Kidney (tissue), 14 donors: ENCODE measurements around the gene MT1A. TPM values are rescaled to one million over a fixed set of nuclear protein-coding genes. Genes with fewer than 3 reads are reported as not detected.

ENCODE experiments used
- DNase-seq, 5 donors: peaks; one replicate each; pipeline ENCODE4 v3.0.0-alpha.2; 2013 to 2020
- FAIRE-seq: peaks from 2 replicates; lab custom pipeline; 2012; peaks lifted over from hg19 to GRCh38; lab: Jason Lieb, UNC
- H3K27ac ChIP-seq, 2 donors: one replicate each; pipeline ENCODE4 v1.7.0; 2013; ENCODE audit warnings: low read depth in 2 of 2, low read length in 2 of 2, inconsistent platforms in 1 of 2
- H3K27me3 ChIP-seq: one replicate; pipeline ENCODE4 v1.7.1; 2013; ENCODE audit warnings: low read length, inconsistent platforms; ENCODE audit not compliant: control insufficient read depth, insufficient read depth
- H3K36me3 ChIP-seq, 3 donors: one replicate each; pipeline versions ENCODE4 v1.7.0 to v1.7.1; 2013; ENCODE audit warnings: low read length in 3 of 3, control low read depth in 1 of 3, inconsistent platforms in 1 of 3; ENCODE audit not compliant: insufficient read depth in 3 of 3, control insufficient read depth in 2 of 3
- H3K4me1 ChIP-seq, 3 donors: one replicate each; pipeline versions ENCODE4 v1.7.0 to v1.7.1; 2013; ENCODE audit warnings: low read length in 3 of 3, inconsistent platforms in 1 of 3, low read depth in 1 of 3; ENCODE audit not compliant: control insufficient read depth in 2 of 3, insufficient read depth in 2 of 3
- H3K4me3 ChIP-seq, 3 donors: one replicate each; pipeline versions ENCODE4 v1.7.0 to v1.8.1; 2013; ENCODE audit warnings: low read length in 3 of 3, control low read depth in 1 of 3, inconsistent platforms in 1 of 3
- H3K9ac ChIP-seq, 3 donors: one replicate each; pipeline versions ENCODE4 v1.7.0 to v1.7.1; 2013; ENCODE audit warnings: low read length in 3 of 3, control low read depth in 1 of 3, inconsistent platforms in 1 of 3
- H3K9me3 ChIP-seq, 3 donors: one replicate each; pipeline versions ENCODE4 v1.7.0 to v1.7.1; 2013; ENCODE audit warnings: low read length in 3 of 3, control low read depth in 1 of 3, inconsistent platforms in 1 of 3; ENCODE audit not compliant: control insufficient read depth in 2 of 3, insufficient read depth in 1 of 3
- CTCF ChIP-seq: IDR thresholded peaks from 3 replicates; pipeline ENCODE4 v1.5.1; 2012; ENCODE audit warnings: mild to moderate bottlenecking, moderate library complexity, borderline replicate concordance; ENCODE audit not compliant: insufficient read depth; ENCODE audit errors: extremely low read depth
- intact Hi-C: fragments of 100-400 bp; cut with DNase I; formaldehyde crosslinking; loops from one replicate; pipeline ENCODE4 v1.11.1; 2022
- polyA plus RNA-seq: library from polyadenylated mRNA; stranded (reverse); fragments of 350-450 nt; fragmentation: Illumina TruSeq; extraction: RNeasy Lipid Tissue Mini Kit (QIAGEN cat#74804); gene quantifications from one replicate; pipeline ENCODE4 v1.2.3, GENCODE V29; 2014; ENCODE audit warnings: low read depth, low replicate concordance; ENCODE audit not compliant: insufficient read depth
- total RNA-seq: library from RNA; stranded (reverse); fragmentation: NEBNext Ultra II Directional; extraction: Animal tissue kit (Norgen Biotek cat#: 25700); gene quantifications from one replicate; pipeline ENCODE4 v1.2.1, GENCODE V29; 2021
- donor health status: control.
- donor health status: control.
- donor health status: control.
- donor health status: control.
- donor health status: control.
- donor health status: DM: yes; HTN: yes; CAD: no.
- donor health status: Normal renal cell carcinoma (clear cell type).

MT1A gene
- total and polyA plus RNA-seq, 2 donors from 2014 or later: 3.1 to 19.8 TPM

GRCh38 chr16:56639045-56639444, 579 bp downstream of the MT1A start:
- Histone ChIP-seq H3K4me1 (peaks cover 0 to 17% (median 5%) of the 10 kb centered on the region in 3 donors), H3K27ac (no peak overlapping the region), H3K9me3 (no peaks in the 10 kb centered on the region), H3K9ac (no peak overlapping the region), H3K36me3 (no peaks in the 10 kb centered on the region), H3K27me3 (peaks cover 72% of the 10 kb centered on the region), H3K4me3 (peak overlapping the region in 2 of 3 donors; percentile 47 to 61)
- FAIRE-seq (no peak), DNase-seq (no peak)
- intact Hi-C loops: no loop called here
- TF ChIP-seq CTCF: no peak

- H3K9ac ChIP-seq: no peak overlapping the region
- no peak for FAIRE-seq
- no peaks in the 10 kb centered on the region for H3K36me3 ChIP-seq
- H3K27ac ChIP-seq: no peak overlapping the region
- no peak for DNase-seq
- H3K9me3 ChIP-seq: no peaks in the 10 kb centered on the region
- peaks cover 0 to 19% (median 6%) of the 10 kb centered on the region in 3 donors for H3K4me1 ChIP-seq
- H3K27me3 ChIP-seq: peaks cover 69% of the 10 kb centered on the region
- intact Hi-C loops: no loop called here
- no peak for TF ChIP-seq CTCF
- H3K4me3 ChIP-seq: no peak overlapping the region
Measured at GRCh38 chr16:56640076-56640475, 1.6 kb downstream of the MT1A start.

GRCh38 chr16:56641166-56641565, 2.7 kb downstream of the MT1A start:
- Histone ChIP-seq H3K9ac (no peak overlapping the region), H3K36me3 (no peaks in the 10 kb centered on the region), H3K4me1 (peaks cover 0 to 18% (median 6%) of the 10 kb centered on the region in 3 donors), H3K4me3 (no peak overlapping the region), H3K27me3 (peaks cover 72% of the 10 kb centered on the region), H3K27ac (no peak overlapping the region), H3K9me3 (no peaks in the 10 kb centered on the region)
- DNase-seq: no peak
- TF ChIP-seq CTCF: no peak
- intact Hi-C loops: no loop called here
- FAIRE-seq: no peak

- FAIRE-seq (no peak), DNase-seq (peak in 3 of 5 donors; percentile 50 to 93 (median 58))
- intact Hi-C loops: no loop called here
- Histone ChIP-seq H3K9me3 (no peaks in the 10 kb centered on the region), H3K4me1 (peaks cover 0 to 13% (median 6%) of the 10 kb centered on the region in 3 donors), H3K36me3 (no peaks in the 10 kb centered on the region), H3K4me3 (peak overlapping the region in 2 of 3 donors; percentile 16 to 50), H3K27ac (no peak overlapping the region), H3K27me3 (peaks cover 66% of the 10 kb centered on the region), H3K9ac (peak overlapping the region in 1 of 3 donors; percentile 47)
- peak; percentile 42 for TF ChIP-seq CTCF
Measured at GRCh38 chr16:56643080-56643778, 4.8 kb downstream of the MT1A start.
